Activated B cell treated with CpG ODN at 0.5 μM for 24 hours (primary cell): Measurements from ENCODE around the gene PSEN2. TPM values are rescaled to one million over a fixed set of nuclear protein-coding genes. Genes with fewer than 3 reads are reported as not detected.

Experiments used
- ATAC-seq: fragments of 200-7000 bp; cut with Tn5 transposase; one replicate; pipeline ENCODE4 v1.10.0; 2021; ENCODE audit warnings: low read depth, mild to moderate bottlenecking, moderate library complexity
- CTCF ChIA-PET: fragments of 350-600 bp; sonication (Branson Sonifier 250); formaldehyde crosslinking; loops from one replicate; lab custom pipeline; 2021; ENCODE audit warnings: antibody characterized with exemption; lab: Charles Lee
- POLR2A ChIA-PET: fragments of 350-600 bp; sonication (Branson Sonifier 250); formaldehyde crosslinking; loops from one replicate; lab custom pipeline; 2021; ENCODE audit warnings: antibody characterized with exemption; lab: Charles Lee
- DNase-seq: peaks from one replicate; pipeline ENCODE4 v3.0.0; 2022
- H3K27ac Mint-ChIP-seq: one replicate; pipeline ENCODE4 v1.8.0; 2020; ENCODE audit warnings: mixed read lengths
- H3K27me3 Mint-ChIP-seq: one replicate; pipeline ENCODE4 v1.8.0; 2021; ENCODE audit warnings: mixed read lengths
- H3K36me3 Mint-ChIP-seq: one replicate; pipeline ENCODE4 v1.8.0; 2021; ENCODE audit warnings: low read depth, mixed read lengths
- H3K4me1 Mint-ChIP-seq: one replicate; pipeline ENCODE4 v1.8.0; 2021; ENCODE audit warnings: mixed read lengths
- H3K4me3 Mint-ChIP-seq: one replicate; pipeline ENCODE4 v1.8.0; 2020; ENCODE audit warnings: mild to moderate bottlenecking, mixed read lengths
- H3K9me3 Mint-ChIP-seq: one replicate; pipeline ENCODE4 v1.8.0; 2020; ENCODE audit warnings: mixed read lengths
- intact Hi-C: fragments of 100-400 bp; cut with micrococcal nuclease; formaldehyde crosslinking; loops from one replicate; pipeline ENCODE4 v1.15.1; 2024
- total RNA-seq: library from RNA; stranded (reverse); gene quantifications from 2 replicates; pipeline ENCODE4 v1.2.3, GENCODE V29; 2022
- TF ChIP-seq, protein P1 (sequence below): fragments of 200-600 bp; IDR thresholded peaks from one replicate; pipeline ENCODE4 v1.8.0; 2022; ENCODE audit warnings: antibody characterized with exemption, mild to moderate bottlenecking

PSEN2 gene
- total RNA-seq, 1 donor from 2014 or later = 14.3 TPM

GRCh38 chr1:226882187-226882586 lies 11.8 kb downstream of the PSEN2 start:
- H3K4me1 Mint-ChIP-seq = peaks cover 55% of the 10 kb centered on the region
- POLR2A ChIA-PET = interaction anchor here (0.7 to 3.3 kb wide), 4 partner anchors 10 to 242 kb away, joined by 4 to 23 read pairs (median 6); partner anchors contain the start of genes COQ8A and PSEN2
- intact Hi-C loops = loop anchor here (1.0 to 2.0 kb wide), 2 partner anchors 12 to 53 kb away; partner anchors contain the start of gene PSEN2
- peak; percentile 8 for ATAC-seq
- H3K27ac Mint-ChIP-seq = peak overlapping the region; percentile 84
- H3K36me3 Mint-ChIP-seq = peaks cover 31% of the 10 kb centered on the region
- no peak for DNase-seq
- H3K4me3 Mint-ChIP-seq = peak overlapping the region; percentile 58
- no peaks in the 10 kb centered on the region for H3K27me3 Mint-ChIP-seq
- no peaks in the 10 kb centered on the region for H3K9me3 Mint-ChIP-seq
- CTCF ChIA-PET = no interaction called here
- TF ChIP-seq, protein P1, sequence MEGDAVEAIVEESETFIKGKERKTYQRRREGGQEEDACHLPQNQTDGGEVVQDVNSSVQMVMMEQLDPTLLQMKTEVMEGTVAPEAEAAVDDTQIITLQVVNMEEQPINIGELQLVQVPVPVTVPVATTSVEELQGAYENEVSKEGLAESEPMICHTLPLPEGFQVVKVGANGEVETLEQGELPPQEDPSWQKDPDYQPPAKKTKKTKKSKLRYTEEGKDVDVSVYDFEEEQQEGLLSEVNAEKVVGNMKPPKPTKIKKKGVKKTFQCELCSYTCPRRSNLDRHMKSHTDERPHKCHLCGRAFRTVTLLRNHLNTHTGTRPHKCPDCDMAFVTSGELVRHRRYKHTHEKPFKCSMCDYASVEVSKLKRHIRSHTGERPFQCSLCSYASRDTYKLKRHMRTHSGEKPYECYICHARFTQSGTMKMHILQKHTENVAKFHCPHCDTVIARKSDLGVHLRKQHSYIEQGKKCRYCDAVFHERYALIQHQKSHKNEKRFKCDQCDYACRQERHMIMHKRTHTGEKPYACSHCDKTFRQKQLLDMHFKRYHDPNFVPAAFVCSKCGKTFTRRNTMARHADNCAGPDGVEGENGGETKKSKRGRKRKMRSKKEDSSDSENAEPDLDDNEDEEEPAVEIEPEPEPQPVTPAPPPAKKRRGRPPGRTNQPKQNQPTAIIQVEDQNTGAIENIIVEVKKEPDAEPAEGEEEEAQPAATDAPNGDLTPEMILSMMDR = no peak

DNA sequence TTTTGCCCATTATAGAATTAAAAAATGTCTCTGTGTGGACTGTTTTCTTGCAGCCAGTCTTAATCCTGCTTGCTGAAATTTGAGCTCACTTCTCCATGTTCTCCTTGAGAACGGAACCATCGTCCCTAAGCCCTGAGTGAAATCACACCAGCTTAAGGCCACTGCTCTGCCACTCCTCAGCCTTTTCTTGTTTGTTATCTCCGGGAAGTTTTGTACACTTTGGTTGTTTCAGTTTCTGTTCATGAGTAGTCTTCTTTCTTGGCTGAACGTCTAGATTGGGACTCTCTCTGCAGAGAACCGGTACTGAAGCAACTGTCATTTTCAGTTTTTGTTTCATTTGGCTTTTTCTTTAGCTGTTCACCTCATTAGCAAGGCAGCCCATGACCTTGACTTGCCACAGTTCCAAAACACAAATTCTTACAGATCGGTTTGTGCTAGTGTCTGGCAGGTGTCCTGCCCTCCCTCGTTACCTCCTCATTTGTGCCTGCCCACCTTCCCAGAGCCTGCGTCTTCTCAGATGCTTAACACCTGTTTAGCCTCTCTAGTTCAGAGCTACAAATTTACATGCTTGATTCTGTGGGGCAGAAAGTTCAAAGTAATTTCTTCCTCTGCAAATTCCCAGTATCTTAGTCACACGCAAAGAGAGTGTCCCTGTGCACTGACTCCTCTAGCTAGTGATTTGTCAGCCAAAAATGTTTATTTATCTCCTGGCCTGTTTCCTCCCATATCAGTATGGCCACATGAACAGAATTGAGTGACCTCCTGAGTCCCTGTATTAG lies 12.4 kb downstream of the PSEN2 start:
- no peaks in the 10 kb centered on the region for H3K27me3 Mint-ChIP-seq
- TF ChIP-seq, protein P1 = no peak
- ChIA-PET POLR2A (interaction anchor here (0.6 to 3.3 kb wide), 8 partner anchors 11 to 1524 kb away, joined by 3 to 23 read pairs (median 4); partner anchors contain the start of genes COQ8A, PSEN2 and TRIM11), CTCF (no interaction called here)
- DNase-seq (no peak), ATAC-seq (peak; percentile 91)
- H3K27ac Mint-ChIP-seq = peak overlapping the region; percentile 84
- peak overlapping the region; percentile 58 for H3K4me3 Mint-ChIP-seq
- peaks cover 55% of the 10 kb centered on the region for H3K4me1 Mint-ChIP-seq
- no peaks in the 10 kb centered on the region for H3K9me3 Mint-ChIP-seq
- intact Hi-C loops = loop anchor here (1.0 to 2.0 kb wide), 2 partner anchors 13 to 54 kb away; partner anchors contain the start of gene PSEN2
- H3K36me3 Mint-ChIP-seq = peaks cover 26% of the 10 kb centered on the region

DNA sequence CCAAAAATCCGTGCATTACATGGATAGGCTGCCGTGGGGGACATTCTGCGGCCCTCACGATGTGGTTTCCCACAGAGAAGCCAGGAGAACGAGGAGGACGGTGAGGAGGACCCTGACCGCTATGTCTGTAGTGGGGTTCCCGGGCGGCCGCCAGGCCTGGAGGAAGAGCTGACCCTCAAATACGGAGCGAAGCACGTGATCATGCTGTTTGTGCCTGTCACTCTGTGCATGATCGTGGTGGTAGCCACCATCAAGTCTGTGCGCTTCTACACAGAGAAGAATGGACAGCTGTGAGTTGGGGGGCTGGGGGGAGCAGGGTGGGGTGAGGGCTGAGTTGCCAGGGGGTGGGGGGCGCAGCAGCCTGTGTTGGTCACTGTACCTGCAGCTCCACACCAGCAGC lies 13.2 kb downstream of the PSEN2 start:
- H3K27ac Mint-ChIP-seq = peak overlapping the region; percentile 84
- DNase-seq = no peak
- ATAC-seq = no peak
- TF ChIP-seq, protein P1 = no peak
- peaks cover 55% of the 10 kb centered on the region for H3K4me1 Mint-ChIP-seq
- H3K4me3 Mint-ChIP-seq = peak overlapping the region; percentile 58
- no peaks in the 10 kb centered on the region for H3K27me3 Mint-ChIP-seq
- ChIA-PET POLR2A (interaction anchor here (0.6 to 3.3 kb wide), 5 partner anchors 12 to 1523 kb away, joined by 3 to 23 read pairs (median 5); partner anchors contain the start of genes COQ8A and TRIM11), CTCF (no interaction called here)
- no peaks in the 10 kb centered on the region for H3K9me3 Mint-ChIP-seq
- H3K36me3 Mint-ChIP-seq = peaks cover 22% of the 10 kb centered on the region
- intact Hi-C loops = loop anchor here (2.0 kb wide), 1 partner anchor 55 kb away; no protein-coding TSS in a partner anchor

- H3K9me3 Mint-ChIP-seq = no peaks in the 10 kb centered on the region
- intact Hi-C loops = no loop called here
- H3K4me1 Mint-ChIP-seq = peaks cover 55% of the 10 kb centered on the region
- H3K4me3 Mint-ChIP-seq = no peak overlapping the region
- H3K27ac Mint-ChIP-seq = peak overlapping the region; percentile 69
- ChIA-PET POLR2A (interaction anchor here (0.7 to 3.3 kb wide), 2 partner anchors 55 to 58 kb away, joined by 5 to 23 read pairs; partner anchors contain the start of gene COQ8A), CTCF (no interaction called here)
- TF ChIP-seq, protein P1 = no peak
- ATAC-seq (no peak), DNase-seq (no peak)
- peaks cover 22% of the 10 kb centered on the region for H3K36me3 Mint-ChIP-seq
- no peaks in the 10 kb centered on the region for H3K27me3 Mint-ChIP-seq
These were observed 13.8 kb downstream of the PSEN2 start for GRCh38 chr1:226884116-226884625.
